ENCODE data around the gene MGRN1.
A peak's percentile ranks its signal among the peaks of the same experiment; 100 is the strongest.

Gene MGRN1

DNA sequence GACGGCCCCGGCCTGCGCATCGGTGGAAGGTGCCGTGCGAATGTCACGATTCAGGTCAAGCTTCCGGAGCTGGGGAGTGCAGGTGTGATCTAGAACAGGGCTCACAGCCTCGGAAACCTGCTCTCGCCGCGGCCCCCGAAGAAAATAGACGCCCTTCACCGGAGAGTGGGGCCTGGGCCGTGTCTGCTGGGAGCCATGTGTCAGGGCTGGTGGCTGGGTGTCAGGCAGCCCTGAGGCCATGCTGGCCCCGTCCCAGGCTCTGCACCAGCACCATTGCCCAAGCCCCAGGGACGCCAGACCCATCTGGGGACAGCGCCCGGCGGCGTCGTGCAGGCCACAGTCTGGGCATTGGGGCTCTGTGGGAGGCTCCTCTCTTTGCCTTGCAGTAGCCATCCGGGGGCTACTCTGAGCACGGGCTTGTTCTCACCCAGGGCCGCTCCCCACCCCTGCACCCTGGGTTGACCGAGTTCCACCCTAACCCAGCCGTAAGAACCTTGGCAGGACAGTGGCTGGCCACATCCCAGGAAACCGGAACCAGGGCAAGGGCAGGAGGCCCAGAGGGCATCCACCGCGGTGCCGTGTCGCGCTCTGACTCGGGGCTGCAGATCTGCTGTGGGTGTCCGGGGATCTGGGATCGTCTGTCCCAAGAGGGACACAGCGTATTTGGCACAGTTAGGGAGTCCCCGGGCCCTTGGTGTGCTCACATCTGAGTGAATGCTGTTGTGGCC, 63.5 kb downstream of the MGRN1 start:
- no peak for DNase-seq (ENCODE audit: low read depth in 2 of 2)

DNA sequence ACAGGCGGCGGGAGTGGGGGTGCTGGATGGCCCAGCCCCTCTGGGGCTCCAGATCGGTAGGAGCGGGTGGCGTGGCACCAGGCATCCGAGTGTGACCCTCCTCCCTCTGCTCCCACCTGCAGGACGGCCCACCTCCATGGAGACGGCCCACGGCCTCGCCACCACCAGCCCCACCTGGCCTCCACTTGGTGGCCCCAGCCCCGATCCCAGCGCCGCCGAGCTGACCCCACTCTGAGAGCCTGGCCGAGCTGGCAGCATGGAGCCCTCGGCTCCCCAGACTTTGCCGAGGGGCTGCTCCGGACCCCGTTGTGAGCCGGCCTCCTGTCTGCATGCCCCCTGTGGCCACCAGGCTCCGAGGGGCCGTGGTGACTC, 64.0 kb downstream of the MGRN1 start:
- DNase-seq (ENCODE audit: low read depth in 2 of 2), result no peak

DNA sequence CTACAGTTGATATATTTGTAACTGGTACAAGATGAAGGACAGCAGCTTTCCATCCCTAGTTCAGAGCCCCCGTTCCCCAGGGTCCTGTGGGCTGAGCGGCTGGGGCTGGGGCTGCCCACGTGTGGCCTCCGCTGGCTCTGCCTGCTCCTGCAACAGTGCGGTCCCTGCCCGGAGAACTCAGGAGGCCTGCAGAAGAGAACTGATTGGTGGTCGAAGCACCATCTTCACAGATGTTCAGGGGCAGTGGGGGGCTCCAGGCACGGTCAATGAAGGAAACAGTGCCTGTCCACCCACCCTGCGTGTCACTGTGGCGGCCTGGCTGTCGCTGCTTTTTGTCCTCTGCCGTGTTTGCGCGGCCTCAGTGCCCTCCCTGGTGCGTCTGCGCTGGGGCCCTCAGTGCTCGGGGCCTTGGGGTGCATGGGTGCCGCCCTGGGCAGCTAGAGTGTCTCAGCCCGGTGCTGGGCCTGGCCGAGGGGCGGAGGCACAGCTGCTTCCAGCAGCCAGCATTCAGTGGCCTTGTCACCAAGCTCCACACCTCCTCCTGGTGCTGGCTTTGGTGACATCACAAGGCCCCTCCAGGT, 64.6 kb downstream of the MGRN1 start:
- DNase-seq (ENCODE audit: low read depth in 2 of 2), result no peak

DNA sequence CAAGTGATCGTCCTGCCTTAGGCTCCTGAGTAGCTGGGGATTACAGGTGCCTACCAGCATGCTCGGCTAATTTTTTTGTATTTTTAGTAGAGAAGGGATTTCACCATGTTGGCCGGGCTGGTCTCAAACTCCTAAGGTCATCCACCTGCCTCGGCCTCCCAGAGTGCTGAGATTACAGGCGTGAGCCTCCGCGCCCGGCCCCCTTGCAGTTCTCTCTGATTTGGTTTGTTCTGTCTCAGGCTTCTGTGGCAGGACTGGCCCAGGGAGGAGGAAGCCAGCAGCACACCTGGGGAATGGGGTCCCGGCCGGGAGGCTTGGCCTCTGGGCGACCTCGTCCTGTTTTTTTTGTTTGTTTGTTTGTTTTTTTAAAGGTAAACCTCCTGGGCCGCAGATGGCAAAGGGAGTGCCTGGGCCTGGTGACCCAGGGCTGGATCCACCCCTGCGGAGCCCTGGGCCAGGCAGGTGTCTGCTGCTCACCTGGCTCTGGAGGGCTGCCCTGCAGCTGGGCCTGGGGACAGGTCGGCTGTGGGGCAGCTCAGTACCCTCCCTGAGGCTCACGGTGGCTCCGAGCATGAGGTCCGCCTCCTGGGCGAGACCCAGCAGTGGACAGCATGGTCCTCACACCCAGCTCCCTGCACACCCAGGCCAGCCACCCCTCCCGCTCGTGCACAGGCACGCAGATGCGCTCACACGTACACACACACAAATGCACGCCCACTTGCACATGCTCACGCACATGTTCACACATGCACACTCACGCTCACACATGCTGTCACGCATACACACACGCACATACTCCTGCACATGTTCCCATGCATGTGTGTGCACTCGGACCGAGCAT, 65.5 kb downstream of the MGRN1 start:
- no peak for DNase-seq (ENCODE audit: low read depth in 2 of 2)

DNA sequence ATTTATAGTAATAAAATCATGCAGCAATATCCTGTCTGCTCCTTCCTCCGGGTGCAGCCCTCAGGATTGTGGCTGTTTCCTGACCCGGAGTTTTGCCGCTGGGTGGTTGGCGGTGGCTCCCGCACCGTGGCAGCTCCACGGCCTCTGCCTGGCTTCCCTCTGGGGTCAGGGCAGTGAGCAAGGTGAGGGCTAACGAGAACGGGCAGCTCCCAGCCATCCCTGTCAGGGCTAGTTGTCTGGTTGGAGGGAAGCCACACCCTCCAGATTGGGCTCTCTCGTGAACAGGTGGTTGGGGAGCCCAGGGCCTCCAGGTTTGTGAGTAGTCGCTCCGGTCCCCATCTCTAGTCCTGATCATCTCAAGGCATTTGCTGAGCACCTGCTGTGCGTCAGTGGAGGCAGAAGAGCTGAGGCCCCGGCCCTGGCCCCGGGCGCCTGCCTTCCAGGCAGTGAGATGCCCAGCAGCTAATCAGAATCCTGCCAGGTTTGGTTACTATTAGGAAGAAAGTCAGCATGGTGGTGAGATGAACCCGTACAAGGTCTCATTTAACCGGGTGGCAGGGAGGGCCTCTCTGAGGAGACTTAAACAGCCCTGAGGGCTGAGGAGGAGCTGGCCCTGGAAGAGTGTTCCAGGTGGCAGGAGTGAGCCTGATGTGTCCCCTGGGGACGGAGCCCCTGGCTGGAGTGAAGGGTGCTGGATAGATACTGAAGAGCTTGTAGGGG, 66.5 kb downstream of the MGRN1 start:
- DNase-seq (ENCODE audit: low read depth in 2 of 2), result no peak

DNA sequence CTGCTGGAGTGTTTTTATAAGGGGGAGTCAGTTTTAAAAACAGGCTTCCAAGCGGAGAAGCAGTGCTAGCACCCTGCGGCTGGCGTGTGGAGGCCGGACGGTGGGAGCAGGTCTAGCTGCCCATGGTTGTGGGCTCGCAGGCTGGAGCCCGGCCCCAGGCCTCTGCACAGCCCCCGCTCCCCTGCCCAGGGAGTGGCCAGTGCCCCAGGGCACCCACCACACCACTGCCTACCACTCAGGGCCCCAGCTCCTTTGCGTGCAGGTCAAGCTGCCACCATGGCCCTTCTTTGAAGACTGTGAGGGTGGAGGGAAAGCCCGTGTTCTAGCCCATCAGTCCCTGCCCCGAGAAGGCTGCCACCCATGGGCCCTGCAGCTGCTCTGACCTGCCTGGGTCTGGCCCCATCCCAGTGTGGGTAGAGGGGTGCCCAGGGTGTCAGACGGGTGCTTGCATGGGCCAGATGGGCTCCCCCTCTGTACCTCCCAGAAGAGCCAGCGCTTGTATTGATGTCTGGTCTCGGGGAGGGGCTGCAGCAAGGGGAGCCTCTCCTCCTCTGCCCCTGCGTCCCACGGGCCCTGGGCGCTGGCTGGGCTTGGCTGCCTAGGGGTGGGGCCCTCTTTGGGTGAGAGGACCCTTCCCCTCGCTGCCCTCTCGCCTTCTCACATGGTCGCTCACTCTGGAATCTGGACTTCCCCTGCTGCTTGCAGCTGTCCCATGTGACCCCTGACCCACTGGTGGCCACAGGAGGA, 67.2 kb downstream of the MGRN1 start:
- DNase-seq (ENCODE audit: low read depth in 2 of 2), result no peak

DNA sequence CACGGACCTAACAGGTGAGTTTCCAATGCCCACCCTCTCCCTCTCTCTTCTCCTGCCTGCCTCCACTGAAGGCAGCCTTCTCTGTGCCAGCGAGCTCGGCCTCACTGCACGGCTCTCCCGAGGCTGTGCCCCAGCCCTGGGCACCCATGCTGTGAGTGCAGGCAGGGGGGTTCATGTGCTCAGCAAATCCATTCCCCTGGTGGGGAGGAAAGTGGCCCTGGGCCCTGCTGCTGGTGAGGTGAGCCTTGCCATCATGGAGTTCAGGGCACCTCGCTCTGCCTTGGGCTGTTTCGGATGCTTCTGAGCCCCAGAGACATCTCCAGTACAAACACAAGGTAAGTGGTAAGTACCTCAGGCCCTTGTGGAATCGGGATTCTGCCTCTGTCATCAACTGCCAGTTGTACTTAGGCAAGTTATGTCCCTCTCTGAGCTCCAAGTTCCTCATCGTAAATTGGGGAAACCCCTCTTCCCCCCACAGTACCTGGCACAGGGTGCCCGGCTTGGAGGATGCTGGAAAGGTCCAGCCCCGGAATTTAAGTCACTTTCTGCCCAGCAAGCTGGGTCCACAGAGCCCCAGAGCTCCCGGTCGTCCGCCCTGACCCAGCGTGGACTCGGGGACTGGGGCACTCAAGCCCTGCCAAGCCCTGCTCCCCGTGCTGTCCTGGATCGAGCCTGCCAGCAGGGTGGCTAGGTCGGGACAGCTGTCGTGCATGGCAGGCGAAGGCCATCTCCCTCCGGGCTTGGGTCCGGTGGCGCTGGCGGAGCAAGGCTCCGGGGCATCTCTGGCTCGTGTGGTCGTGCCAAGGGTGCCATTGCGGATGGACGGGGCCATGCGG, 68.1 kb downstream of the MGRN1 start:
- no peak for DNase-seq (ENCODE audit: low read depth in 2 of 2)

DNA sequence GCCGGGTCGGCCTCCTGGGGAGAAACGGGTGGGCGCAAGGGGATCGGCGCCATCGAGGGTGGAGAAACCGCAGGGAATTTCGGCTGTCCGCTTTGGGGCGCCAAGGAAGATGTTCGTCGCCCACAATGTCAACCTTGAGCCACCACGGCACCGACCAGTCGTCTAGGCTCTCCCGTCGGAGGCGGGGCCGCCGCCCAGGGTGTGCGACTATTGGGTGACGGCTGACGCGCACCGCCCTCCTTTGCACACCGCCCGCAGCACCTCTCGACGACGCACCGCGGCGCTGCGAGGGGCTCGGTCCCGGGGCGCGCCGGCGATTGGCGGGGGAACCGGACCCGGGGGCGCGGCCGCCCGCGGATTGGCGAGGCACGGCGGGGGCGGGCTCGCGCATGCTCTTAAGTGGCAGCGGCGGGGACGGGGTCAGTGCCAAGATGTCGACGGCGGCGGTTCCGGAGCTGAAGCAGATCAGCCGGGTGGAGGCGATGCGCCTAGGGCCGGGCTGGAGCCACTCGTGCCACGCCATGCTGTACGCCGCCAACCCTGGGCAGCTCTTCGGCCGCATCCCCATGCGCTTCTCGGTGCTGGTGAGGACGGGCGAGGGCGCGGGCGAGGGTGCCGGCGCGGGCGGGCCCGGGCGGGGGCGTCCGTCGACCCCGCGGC, 68.8 kb downstream of the MGRN1 start, which contains the start of gene NUDT16L1:
TSS of gene NUDT16L1 (plus strand) at position 267 of the 660 bp plus-strand sequence. CDS start at position 432, 165 bp downstream.
- peak; percentile 91 to 96 for DNase-seq (ENCODE audit: low read depth in 2 of 2)

DNA sequence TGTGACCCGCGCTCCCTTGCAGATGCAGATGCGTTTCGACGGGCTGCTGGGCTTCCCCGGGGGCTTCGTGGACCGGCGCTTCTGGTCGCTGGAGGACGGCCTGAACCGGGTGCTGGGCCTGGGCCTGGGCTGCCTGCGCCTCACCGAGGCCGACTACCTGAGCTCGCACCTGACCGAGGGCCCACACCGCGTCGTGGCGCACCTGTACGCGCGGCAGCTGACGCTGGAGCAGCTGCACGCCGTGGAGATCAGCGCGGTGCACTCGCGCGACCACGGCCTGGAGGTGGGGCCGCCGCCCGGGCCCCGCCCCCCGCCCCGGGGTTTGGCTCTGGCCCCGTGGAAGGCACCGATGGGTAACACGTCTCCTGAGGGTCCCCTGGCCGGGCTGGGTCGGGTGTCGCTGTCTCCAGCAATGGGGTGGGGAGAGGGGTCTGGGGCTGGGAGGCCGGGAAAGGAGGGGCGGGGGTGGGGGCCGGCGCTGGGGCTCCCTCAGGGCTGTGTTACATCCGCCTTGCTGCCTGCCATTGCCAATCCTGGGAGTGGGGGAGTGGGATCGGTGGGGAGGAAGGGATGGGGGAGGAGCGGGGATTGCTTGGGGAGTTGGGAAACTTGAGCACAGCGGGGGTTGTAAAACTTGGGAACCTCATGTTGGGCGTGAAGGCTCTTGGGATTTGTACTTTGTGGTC, 69.5 kb downstream of the MGRN1 start:
- DNase-seq (ENCODE audit: low read depth in 2 of 2), result peak in 1 of 2 donors; percentile 33

DNA sequence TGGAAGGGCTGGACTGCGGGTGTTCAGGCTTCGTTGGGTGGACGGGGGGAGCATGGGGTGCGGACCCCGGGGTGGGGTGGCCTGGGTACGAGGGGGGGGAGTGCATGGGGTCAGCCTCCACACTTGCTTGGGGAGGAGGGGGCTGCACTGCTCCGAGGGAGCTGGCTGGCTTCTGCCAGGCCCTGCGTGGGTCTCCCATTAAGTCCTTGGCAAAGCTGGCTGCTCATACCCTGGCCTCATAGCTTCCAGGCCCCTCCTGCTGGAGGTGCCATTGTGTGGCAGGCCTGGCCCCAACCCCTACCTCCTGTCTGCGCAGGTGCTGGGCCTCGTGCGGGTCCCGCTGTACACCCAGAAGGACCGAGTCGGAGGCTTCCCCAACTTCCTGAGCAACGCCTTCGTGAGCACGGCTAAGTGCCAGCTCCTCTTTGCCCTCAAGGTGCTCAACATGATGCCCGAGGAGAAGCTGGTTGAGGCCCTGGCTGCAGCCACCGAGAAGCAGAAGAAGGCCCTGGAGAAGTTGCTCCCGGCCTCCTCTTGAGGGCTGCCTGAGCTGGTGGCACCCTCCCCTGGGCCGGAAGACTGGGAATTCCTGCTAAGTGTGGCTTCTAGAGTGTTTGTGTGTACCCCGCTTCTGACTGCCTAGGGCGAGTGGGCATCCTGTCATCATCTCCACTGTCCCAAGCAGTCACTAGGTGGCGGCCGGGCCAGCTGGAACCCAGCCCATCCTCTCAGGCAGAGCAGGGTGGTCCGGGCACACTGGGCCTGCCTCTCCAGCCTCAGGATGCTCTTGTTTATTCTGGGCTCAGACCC, 70.2 kb downstream of the MGRN1 start:
- DNase-seq (ENCODE audit: low read depth in 2 of 2), result no peak

DNA sequence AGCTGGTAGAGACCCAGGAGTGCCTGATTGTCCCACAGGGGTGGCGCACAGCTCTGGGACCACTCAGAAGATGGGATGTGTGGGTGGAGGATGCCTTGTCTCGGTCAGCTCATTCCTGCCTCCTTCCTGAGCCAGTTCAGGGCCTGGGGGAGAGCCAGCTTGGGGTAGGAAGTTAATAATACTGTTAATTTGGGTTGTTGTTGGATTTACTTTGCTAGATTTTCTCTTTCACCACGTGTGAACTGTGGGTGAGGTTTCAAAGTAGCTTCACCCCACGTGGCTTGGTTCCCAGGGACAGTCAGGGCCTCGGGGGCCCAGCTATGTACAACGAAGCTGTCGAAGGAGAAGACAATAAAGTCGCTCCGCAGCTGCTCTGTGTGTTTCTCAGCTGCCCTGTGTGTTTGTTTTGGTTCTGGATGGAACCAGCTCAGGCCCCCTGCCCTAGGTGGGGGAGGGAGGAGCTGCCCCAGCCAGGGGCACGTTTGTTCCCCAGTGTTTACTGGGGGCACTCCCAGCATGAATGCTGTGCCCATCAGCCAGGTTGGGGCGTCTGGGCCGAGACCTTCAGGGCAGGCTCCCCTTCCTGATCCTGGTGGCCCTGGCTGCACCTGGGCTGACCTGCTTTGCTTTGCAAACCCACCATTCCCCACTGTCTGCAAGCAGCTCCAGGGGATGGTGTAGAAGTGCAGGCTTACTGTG, 71.0 kb downstream of the MGRN1 start:
- no peak for DNase-seq (ENCODE audit: low read depth in 2 of 2)

DNA sequence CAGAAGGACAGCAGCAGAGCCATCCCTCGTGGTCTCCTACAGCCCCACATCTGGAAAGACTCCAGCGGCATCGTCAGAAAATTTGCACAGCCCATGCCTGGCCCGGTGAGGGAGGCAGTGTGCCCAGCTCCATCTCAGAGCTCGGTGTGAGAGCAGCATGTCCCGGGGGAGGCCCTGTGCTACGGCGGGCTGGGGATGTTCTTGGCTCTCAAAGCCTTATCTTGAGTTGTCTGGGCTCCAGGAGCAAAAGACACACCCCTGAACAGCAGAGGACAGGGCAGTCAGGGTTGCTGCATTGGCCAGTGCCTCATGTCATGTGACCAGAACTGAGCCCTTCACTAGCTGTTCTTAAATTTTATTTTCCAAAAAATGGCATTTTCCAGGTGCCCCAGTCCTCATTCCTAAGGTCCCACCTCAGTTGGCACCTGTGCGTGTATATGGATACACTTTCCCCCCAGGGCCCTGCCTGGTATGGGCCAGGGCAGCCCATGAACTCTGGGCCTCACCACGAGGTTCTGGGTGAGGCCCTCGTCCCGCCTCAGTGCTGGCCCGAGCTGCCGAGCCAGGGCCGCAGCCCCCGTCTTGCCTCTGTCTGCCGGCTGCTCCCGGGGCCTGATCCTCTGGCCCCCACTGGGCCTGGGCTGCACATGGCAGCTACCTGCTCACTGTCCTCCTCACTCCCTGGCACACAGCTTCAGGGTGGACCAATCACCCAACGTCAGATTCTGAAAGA, 71.7 kb downstream of the MGRN1 start:
- no peak for DNase-seq (ENCODE audit: low read depth in 2 of 2)

DNA sequence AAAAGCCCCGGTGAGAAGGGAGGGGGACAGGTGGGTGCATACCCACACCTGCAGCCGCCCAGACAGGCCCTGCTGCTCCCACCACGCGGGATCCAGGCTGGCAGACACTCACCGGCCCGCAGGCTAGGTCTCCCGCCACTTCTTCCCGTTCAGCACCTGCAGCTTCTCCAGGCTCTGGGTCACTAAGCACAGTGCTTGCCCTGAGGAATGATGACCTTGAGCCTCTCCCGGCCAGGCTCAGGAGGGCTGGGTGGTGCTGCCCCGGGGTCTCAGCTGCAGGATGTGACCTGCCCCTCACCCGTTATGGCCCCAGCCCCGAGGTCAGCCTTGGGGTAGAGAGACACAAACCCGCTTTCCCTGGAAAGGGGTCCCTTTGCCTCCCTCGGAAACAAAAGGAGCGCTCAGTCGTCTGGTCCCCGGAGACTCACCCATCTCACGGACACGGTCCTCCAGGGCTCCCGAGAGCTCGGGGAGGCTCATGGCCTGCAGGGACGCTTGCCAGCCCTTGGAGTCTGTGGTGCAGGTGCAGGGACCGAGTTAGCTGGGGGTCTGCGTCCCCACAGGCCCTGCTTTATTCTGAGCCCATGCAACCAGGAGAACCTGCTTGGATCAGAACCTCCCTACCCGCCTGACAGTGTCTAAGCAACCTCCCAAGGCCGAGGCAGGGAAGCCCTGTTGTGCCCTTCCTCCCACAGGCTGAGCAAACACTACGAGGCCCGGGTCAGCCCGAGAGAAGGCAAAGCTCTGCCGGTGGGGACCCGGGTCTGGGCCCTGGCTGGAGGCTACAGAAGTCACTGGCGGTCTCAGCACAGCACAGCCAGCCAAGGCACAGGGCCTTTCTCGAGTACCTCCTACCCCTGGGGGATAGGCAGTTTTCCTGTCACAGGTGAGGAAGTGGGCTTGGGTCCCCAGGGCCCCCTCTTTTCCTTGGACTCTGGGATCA, 72.5 kb downstream of the MGRN1 start:
- no peak for DNase-seq (ENCODE audit: low read depth in 2 of 2)

DNA sequence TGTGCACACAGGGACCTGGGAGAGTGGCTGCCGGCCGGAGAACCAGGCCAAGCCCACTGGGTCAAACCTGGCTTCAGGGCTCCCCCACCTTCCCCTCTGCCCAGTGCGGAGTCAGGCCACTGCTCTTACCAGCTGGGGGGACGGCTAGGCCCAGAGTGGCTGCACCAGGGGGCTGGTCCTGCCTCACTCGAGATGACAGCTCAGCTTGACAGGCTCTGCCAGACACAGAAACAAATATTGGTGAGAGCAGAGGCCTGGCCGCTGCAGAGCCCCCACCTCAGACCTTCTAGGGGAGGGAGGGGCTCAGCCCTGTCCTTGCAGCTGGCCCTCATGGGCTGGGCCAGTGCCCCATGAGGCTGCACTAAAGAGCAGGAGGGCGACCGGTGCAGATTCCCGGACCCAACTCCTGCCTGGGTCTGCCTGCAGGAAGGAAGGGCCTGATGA, 73.2 kb downstream of the MGRN1 start:
- no peak for DNase-seq (ENCODE audit: low read depth in 2 of 2)

DNA sequence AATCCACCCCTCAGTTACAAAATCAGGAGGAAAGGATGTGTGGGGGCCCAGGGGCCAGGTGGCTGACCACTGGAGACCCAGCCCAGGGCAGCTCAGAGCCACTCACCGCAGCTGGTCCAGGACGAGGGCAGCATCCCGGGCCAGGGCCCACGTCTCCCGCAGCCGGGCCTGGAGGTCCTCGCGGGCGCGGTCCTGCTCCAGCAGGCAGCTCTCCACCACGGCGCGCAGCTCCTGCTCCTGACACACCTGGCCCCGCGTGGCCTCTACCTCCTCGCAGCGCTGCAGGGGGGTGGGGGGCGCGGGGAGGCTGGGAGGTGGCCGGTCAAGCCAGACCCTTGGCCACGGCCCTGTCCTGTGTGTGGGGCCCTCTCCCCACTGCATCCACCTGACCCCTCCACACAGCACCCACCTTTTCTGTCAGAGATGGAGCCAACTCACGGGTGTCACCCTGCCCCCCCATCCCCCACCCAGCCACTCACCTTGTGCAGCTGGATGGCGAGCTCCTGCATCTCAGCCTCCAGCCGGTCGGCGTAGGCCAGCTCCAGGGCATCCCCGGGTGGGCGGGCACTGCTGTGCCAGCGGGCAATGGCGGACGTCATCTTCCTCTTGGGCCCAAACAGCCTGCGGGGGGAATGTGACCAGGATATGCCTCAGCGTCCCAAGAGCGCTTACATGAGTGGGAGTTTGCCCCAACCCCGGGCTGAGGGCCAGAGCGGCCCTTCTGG, 73.9 kb downstream of the MGRN1 start:
- DNase-seq (ENCODE audit: low read depth in 2 of 2), result no peak

Measured in stimulated activated CD4-positive, alpha-beta T cell treated with anti-CD3 and anti-CD28 coated beads, Interleukin-15, amount 100 ng/mL, for 48 hours (primary cell).